Duodenal mucosa (tissue), 2 donors: Measurements from ENCODE around the gene ARMC6.
"Not testable (repeated sequence)": the region's sequence is repeated elsewhere in the genome, so short reads cannot be mapped to it uniquely, and the experiment has no call there.

Source experiments
- H3K27ac ChIP-seq: one replicate; pipeline ENCODE4 v1.7.0; 2013; ENCODE audit warnings: low read depth, low read length
- H3K27me3 ChIP-seq, 2 donors: one replicate each; pipeline ENCODE4 v1.7.0; 2013; ENCODE audit warnings: low read length in 2 of 2, control low read depth in 1 of 2; ENCODE audit not compliant: insufficient read depth in 2 of 2, control insufficient read depth in 1 of 2
- H3K36me3 ChIP-seq, 2 donors: one replicate each; pipeline ENCODE4 v1.7.0; 2013; ENCODE audit warnings: low read length in 2 of 2, control low read depth in 1 of 2; ENCODE audit not compliant: insufficient read depth in 2 of 2, control insufficient read depth in 1 of 2
- H3K4me1 ChIP-seq, 2 donors: one replicate each; pipeline ENCODE4 v1.7.0; 2013; ENCODE audit warnings: low read length in 2 of 2, control low read depth in 1 of 2; ENCODE audit not compliant: insufficient read depth in 2 of 2, control insufficient read depth in 1 of 2
- H3K4me3 ChIP-seq, 2 donors: one replicate each; pipeline ENCODE4 v1.7.0; 2013; ENCODE audit warnings: low read length in 2 of 2, low read depth in 1 of 2
- H3K9ac ChIP-seq, 2 donors: one replicate each; pipeline ENCODE4 v1.7.0; 2013; ENCODE audit warnings: low read length in 2 of 2, low read depth in 1 of 2
- H3K9me3 ChIP-seq, 2 donors: one replicate each; pipeline ENCODE4 v1.7.0; 2013; ENCODE audit warnings: low read length in 2 of 2, control low read depth in 1 of 2; ENCODE audit not compliant: control insufficient read depth in 1 of 2

The ARMC6 gene

DNA sequence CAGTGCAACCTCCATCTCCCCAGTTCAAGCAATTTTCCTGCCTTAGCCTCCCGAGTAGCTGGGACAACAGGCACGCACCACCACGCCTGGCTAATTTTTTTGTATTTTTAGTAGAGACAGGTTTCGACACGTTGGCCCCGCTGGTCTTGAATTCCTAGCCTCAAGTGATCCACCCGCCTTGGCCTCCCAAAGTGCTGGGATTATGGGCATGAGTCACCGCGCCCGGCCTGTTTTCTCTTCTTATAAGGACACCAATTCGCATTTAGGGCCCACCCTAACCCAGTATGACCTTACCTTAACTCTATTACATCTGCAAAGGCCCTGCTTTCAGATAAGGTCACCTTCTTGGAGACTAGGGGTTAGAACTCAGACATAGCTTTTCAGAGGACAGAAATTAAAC is 69.8 kb downstream of the ARMC6 start:
- H3K4me1 ChIP-seq: peaks cover 8 to 25% of the 10 kb centered on the region in 2 donors
- H3K9me3 ChIP-seq: no peaks in the 10 kb centered on the region
- no peaks in the 10 kb centered on the region for H3K27me3 ChIP-seq
- no peak overlapping the region for H3K27ac ChIP-seq
- H3K4me3 ChIP-seq: no peak overlapping the region
- H3K9ac ChIP-seq: no peak overlapping the region
- H3K36me3 ChIP-seq: peaks cover 0 to 8% of the 10 kb centered on the region in 2 donors

DNA sequence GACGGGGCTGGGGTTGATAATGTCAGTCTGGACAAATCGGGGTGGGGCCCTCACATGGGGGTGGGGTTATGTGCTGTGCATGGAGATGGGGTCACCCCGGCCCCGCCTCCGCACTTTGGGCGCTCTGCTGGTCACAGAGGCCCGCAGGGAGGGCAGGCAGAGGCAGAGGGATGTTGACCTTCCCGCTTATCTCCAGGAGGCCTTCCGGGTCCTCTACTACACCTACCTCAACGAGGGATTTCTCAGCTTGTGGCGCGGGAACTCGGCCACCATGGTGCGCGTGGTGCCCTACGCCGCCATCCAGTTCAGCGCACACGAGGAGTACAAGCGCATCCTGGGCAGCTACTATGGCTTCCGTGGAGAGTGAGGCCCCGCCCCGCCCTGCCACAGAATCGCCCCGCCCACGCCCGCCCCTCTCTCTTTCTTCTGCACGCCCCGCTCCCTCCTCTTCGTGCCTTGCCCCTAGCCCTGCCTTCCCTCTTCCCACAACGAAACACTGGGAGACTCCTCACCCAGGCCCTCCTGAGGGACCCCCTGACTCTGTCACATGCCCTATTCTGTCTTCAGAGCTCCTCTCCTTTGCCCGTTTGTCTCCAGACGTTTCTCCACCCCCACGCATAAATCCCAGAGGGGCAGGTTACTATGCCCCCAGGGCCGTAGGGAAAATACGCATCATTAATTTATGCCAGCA is 72.1 kb downstream of the ARMC6 start:
- peaks cover 0 to 7% of the 10 kb centered on the region in 2 donors for H3K36me3 ChIP-seq
- H3K9ac ChIP-seq: peak overlapping the region; percentile 33 to 54
- H3K9me3 ChIP-seq: no peaks in the 10 kb centered on the region
- H3K4me3 ChIP-seq: peak overlapping the region; percentile 60 to 67
- H3K4me1 ChIP-seq: peaks cover 0 to 14% of the 10 kb centered on the region in 2 donors
- H3K27ac ChIP-seq: peak overlapping the region; percentile 13
- H3K27me3 ChIP-seq: no peaks in the 10 kb centered on the region

DNA sequence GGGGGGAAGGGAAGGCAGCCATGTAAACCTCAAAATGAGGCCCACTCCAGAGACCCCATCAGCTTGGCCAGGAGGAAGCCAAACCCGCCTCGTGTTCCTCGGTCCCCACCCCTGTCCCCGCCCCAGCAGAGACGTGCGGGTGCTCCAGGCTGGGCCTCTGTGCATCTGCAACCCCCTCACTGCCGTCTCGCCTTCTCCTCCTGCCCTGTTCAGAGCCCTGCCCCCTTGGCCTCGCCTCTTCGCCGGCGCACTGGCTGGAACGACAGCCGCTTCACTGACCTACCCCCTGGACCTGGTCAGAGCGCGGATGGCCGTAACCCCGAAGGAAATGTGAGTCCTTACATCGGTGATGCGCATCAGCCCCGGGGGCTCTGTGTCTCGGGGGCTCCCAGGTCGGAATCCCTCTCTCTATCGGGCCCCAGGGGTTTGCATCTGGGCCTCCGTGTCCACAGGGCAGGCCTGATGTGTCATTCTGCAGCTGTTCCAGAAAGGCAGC is 72.7 kb downstream of the ARMC6 start:
- Histone ChIP-seq H3K27me3 (no peaks in the 10 kb centered on the region), H3K4me1 (peaks cover 3 to 19% of the 10 kb centered on the region in 2 donors), H3K36me3 (peaks cover 0 to under 1% of the 10 kb centered on the region in 2 donors), H3K27ac (peak overlapping the region; percentile 13), H3K9ac (peak overlapping the region; percentile 33 to 54), H3K4me3 (peak overlapping the region; percentile 60 to 67), H3K9me3 (no peaks in the 10 kb centered on the region)

DNA sequence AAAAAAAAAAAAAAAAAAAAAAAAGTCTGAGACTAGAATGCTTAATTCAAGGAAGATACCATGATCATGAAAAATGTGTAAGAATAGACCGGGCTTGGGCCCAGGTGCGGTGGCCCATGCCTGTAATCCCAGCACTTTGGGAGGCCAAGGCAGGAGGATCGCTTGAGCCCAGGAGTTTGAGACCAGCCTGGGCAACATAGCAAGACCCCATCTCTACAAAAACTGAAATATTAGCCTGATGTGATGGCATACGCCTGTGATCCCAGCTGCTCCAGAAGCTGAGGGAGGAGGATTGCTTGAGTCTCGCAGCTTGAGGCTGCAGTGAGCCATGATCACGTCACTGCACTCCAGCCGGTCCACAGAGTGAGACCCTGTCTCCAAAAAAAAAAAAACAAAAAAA is 73.5 kb downstream of the ARMC6 start:
- not testable (repeated sequence) for H3K27me3 ChIP-seq, H3K36me3 ChIP-seq, H3K9me3 ChIP-seq, H3K27ac ChIP-seq, H3K9ac ChIP-seq, H3K4me3 ChIP-seq
- peaks cover 6 to 23% of the 10 kb centered on the region in 2 donors for H3K4me1 ChIP-seq

DNA sequence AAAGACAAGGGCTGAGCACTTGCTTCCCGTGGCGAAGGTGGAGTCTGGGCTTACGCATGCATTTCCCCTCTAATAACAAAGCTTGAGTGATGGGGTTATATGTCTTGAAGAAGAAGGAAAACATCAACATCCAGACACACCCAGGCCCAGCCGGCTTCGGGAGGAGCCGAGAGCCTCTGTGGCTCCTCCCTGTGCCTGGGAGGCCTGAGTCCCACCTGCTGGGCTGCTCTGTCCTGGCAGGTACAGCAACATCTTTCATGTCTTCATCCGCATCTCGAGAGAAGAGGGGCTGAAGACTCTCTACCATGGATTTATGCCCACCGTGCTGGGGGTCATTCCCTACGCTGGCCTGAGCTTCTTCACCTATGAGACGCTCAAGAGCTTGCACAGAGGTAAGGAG is 74.3 kb downstream of the ARMC6 start:
- Histone ChIP-seq H3K27ac (no peak overlapping the region), H3K4me1 (peaks cover 6 to 23% of the 10 kb centered on the region in 2 donors), H3K4me3 (no peak overlapping the region), H3K9me3 (no peaks in the 10 kb centered on the region), H3K36me3 (no peaks in the 10 kb centered on the region), H3K9ac (no peak overlapping the region), H3K27me3 (no peaks in the 10 kb centered on the region)
